BLaER1 (cell line): ENCODE measurements around the gene TXN.
"Not testable (repeated sequence)": the region's sequence is repeated elsewhere in the genome, so short reads cannot be mapped to it uniquely, and the experiment has no call there.

ENCODE experiments used
- H3K27ac ChIP-seq: shearing (Covaris generic); formaldehyde crosslinking; 2 replicates; pipeline ENCODE4 v1.8.1; 2022
- H3K27me3 ChIP-seq: shearing (Covaris generic); formaldehyde crosslinking; 2 replicates; pipeline ENCODE4 v1.8.1; 2022
- H3K36me3 ChIP-seq: shearing (Covaris generic); formaldehyde crosslinking; 2 replicates; pipeline ENCODE4 v1.8.1; 2022
- H3K4me1 ChIP-seq: shearing (Covaris generic); formaldehyde crosslinking; 2 replicates; pipeline ENCODE4 v1.8.1; 2022
- H3K4me2 ChIP-seq: shearing (Covaris generic); formaldehyde crosslinking; 2 replicates; pipeline ENCODE4 v1.8.1; 2022
- H3K4me3 ChIP-seq: shearing (Covaris generic); formaldehyde crosslinking; 2 replicates; pipeline ENCODE4 v1.8.1; 2022
- H3K9ac ChIP-seq: shearing (Covaris generic); formaldehyde crosslinking; 2 replicates; pipeline ENCODE4 v1.8.1; 2022
- H3K9me3 ChIP-seq: shearing (Covaris generic); formaldehyde crosslinking; 2 replicates; pipeline ENCODE4 v1.8.1; 2022
- H4K20me1 ChIP-seq: shearing (Covaris generic); formaldehyde crosslinking; 2 replicates; pipeline ENCODE4 v1.8.1; 2022
- Cebpa-rat ChIP-seq: shearing (Covaris generic); IDR thresholded peaks from 2 replicates; pipeline ENCODE4 v1.8.1; 2022

The TXN gene

GRCh38 chr9:110197330-110198187 is 58.7 kb downstream of the TXN start:
- H4K20me1 ChIP-seq = no peaks in the 10 kb centered on the region
- no peaks in the 10 kb centered on the region for H3K9me3 ChIP-seq
- H3K4me3 ChIP-seq = no peak overlapping the region
- peaks cover 8% of the 10 kb centered on the region for H3K4me1 ChIP-seq
- H3K9ac ChIP-seq = no peak overlapping the region
- no peak overlapping the region for H3K4me2 ChIP-seq
- H3K36me3 ChIP-seq = no peaks in the 10 kb centered on the region
- no peak for TF ChIP-seq Cebpa-rat
- no peak overlapping the region for H3K27ac ChIP-seq
- H3K27me3 ChIP-seq = no peaks in the 10 kb centered on the region

- not testable (repeated sequence) for H3K4me1 ChIP-seq, H3K4me2 ChIP-seq
Observed at GRCh38 chr9:110196084-110196499, 60.2 kb downstream of the TXN start.

More at GRCh38 chr9:110196084-110196499, 60.2 kb downstream of the TXN start:
- not testable (repeated sequence) for H3K27ac ChIP-seq, H3K4me3 ChIP-seq, H3K36me3 ChIP-seq, H3K9ac ChIP-seq, H3K9me3 ChIP-seq, H4K20me1 ChIP-seq, H3K27me3 ChIP-seq
